WERI-Rb-1 (cell line): ENCODE data around the gene NSUN7.

Experiments
- DNase-seq: peaks from one replicate; pipeline ENCODE4 v3.0.0-alpha.2; 2020
- H3K27ac ChIP-seq: fragments of 250-450 bp; sonication (Bioruptor Pico); 2 replicates; pipeline ENCODE4 v1.5.1; 2020; ENCODE audit warnings: mild to moderate bottlenecking, moderate library complexity
- H3K27me3 ChIP-seq: fragments of 250-450 bp; sonication (Bioruptor Pico); 2 replicates; pipeline ENCODE4 v1.5.1; 2021; ENCODE audit warnings: mild to moderate bottlenecking, low read depth, moderate library complexity; ENCODE audit not compliant: insufficient read depth, severe bottlenecking
- H3K36me3 ChIP-seq: fragments of 250-450 bp; sonication (Bioruptor Pico); 2 replicates; pipeline ENCODE4 v1.5.1; 2020; ENCODE audit warnings: mild to moderate bottlenecking, moderate library complexity
- H3K4me3 ChIP-seq: 2 replicates; pipeline ENCODE4 v1.5.1; 2011; ENCODE audit warnings: low read depth, mild to moderate bottlenecking, control low read depth, low read length
- H3K9me3 ChIP-seq: fragments of 250-450 bp; sonication (Bioruptor Pico); 2 replicates; pipeline ENCODE4 v1.5.1; 2021; ENCODE audit warnings: mild to moderate bottlenecking, moderate library complexity; ENCODE audit not compliant: severe bottlenecking
- CTCF ChIP-seq: IDR thresholded peaks from 2 replicates; pipeline ENCODE4 v1.5.1; 2011; ENCODE audit warnings: low read depth, mild to moderate bottlenecking, control low read depth, inconsistent platforms, low read length

NSUN7 gene

GRCh38 chr4:40789031-40789430, 39.3 kb downstream of the NSUN7 start:
- Histone ChIP-seq H3K27me3 (no peaks in the 10 kb centered on the region), H3K4me3 (no peak overlapping the region), H3K36me3 (no peaks in the 10 kb centered on the region), H3K9me3 (no peaks in the 10 kb centered on the region), H3K27ac (no peak overlapping the region)
- DNase-seq: no peak
- no peak for TF ChIP-seq CTCF

GRCh38 chr4:40789771-40790170, 40.0 kb downstream of the NSUN7 start:
- no peaks in the 10 kb centered on the region for H3K9me3 ChIP-seq
- H3K4me3 ChIP-seq: no peak overlapping the region
- DNase-seq: no peak
- TF ChIP-seq CTCF: no peak
- H3K27ac ChIP-seq: no peak overlapping the region
- H3K27me3 ChIP-seq: no peaks in the 10 kb centered on the region
- no peaks in the 10 kb centered on the region for H3K36me3 ChIP-seq

- Histone ChIP-seq H3K36me3 (no peaks in the 10 kb centered on the region), H3K4me3 (no peak overlapping the region), H3K9me3 (no peaks in the 10 kb centered on the region), H3K27me3 (no peaks in the 10 kb centered on the region), H3K27ac (no peak overlapping the region)
- TF ChIP-seq CTCF: no peak
- no peak for DNase-seq
Observed at GRCh38 chr4:40800064-40800463, 50.3 kb downstream of the NSUN7 start.

GRCh38 chr4:40804598-40804997, 54.8 kb downstream of the NSUN7 start:
- H3K9me3 ChIP-seq: no peaks in the 10 kb centered on the region
- DNase-seq: no peak
- no peak for TF ChIP-seq CTCF
- H3K27ac ChIP-seq: no peak overlapping the region
- no peak overlapping the region for H3K4me3 ChIP-seq
- H3K36me3 ChIP-seq: no peaks in the 10 kb centered on the region
- no peaks in the 10 kb centered on the region for H3K27me3 ChIP-seq

- no peak for DNase-seq
- TF ChIP-seq CTCF: no peak
- no peaks in the 10 kb centered on the region for H3K9me3 ChIP-seq
- H3K36me3 ChIP-seq: peaks cover under 1% of the 10 kb centered on the region
- H3K4me3 ChIP-seq: no peak overlapping the region
- H3K27me3 ChIP-seq: no peaks in the 10 kb centered on the region
- H3K27ac ChIP-seq: no peak overlapping the region
Observed at GRCh38 chr4:40808926-40809457, 59.2 kb downstream of the NSUN7 start.

GRCh38 chr4:40811956-40812355, 62.2 kb downstream of the NSUN7 start:
- no peak for DNase-seq
- H3K27me3 ChIP-seq: no peaks in the 10 kb centered on the region
- no peak overlapping the region for H3K4me3 ChIP-seq
- H3K9me3 ChIP-seq: no peaks in the 10 kb centered on the region
- TF ChIP-seq CTCF: no peak
- H3K36me3 ChIP-seq: peaks cover 19% of the 10 kb centered on the region
- H3K27ac ChIP-seq: no peak overlapping the region
